Endometrial microvascular endothelial cells (primary cell): Measurements from ENCODE around the gene DPP6. TPM values are rescaled to one million over a fixed set of nuclear protein-coding genes. Genes with fewer than 3 reads are reported as not detected.

Experiments used
- in situ Hi-C: cut with HindIII; loops from 2 replicates; pipeline ENCODE4 v1.10.0; 2017; ENCODE audit warnings: low sequenced_read_pairs, low pct_unique_long_range_greater_than_20kb; ENCODE audit errors: inconsistent ontology term
- total RNA-seq: library from RNA; depleted of rRNA; stranded (reverse); fragments of >200 nt; gene quantifications from one replicate; pipeline ENCODE4 v1.2.3, GENCODE V29; 2015; ENCODE audit errors: inconsistent ontology term

DPP6 gene
- total RNA-seq, 1 donor from 2014 or later = not detected

- in situ Hi-C loops = no loop called here
Observed at GRCh38 chr7:154882931-154883474, 830.8 kb downstream of the DPP6 start.

- in situ Hi-C loops = no loop called here
Observed at GRCh38 chr7:154884348-154884920, 832.2 kb downstream of the DPP6 start.

- in situ Hi-C loops = no loop called here
Observed at GRCh38 chr7:154886591-154886990, 834.4 kb downstream of the DPP6 start.

- in situ Hi-C loops = no loop called here
Observed at GRCh38 chr7:154888690-154889089, 836.5 kb downstream of the DPP6 start.

GRCh38 chr7:154892459-154892858, 840.3 kb downstream of the DPP6 start:
- in situ Hi-C loops = no loop called here

GRCh38 chr7:154896076-154896475, 843.9 kb downstream of the DPP6 start:
- in situ Hi-C loops = no loop called here

- in situ Hi-C loops = no loop called here
Observed at GRCh38 chr7:154898973-154899855, 847.0 kb downstream of the DPP6 start.

- in situ Hi-C loops = no loop called here
Observed at GRCh38 chr7:154899862-154900261, 847.7 kb downstream of the DPP6 start.

GRCh38 chr7:154902600-154903082, 850.4 kb downstream of the DPP6 start:
- in situ Hi-C loops = no loop called here

- in situ Hi-C loops = no loop called here
Observed at GRCh38 chr7:154903083-154903731, 851.0 kb downstream of the DPP6 start.

GRCh38 chr7:154905146-154905545, 852.9 kb downstream of the DPP6 start:
- in situ Hi-C loops = no loop called here

GRCh38 chr7:154905615-154906014, 853.4 kb downstream of the DPP6 start:
- in situ Hi-C loops = no loop called here

GRCh38 chr7:154906201-154906600, 854.0 kb downstream of the DPP6 start:
- in situ Hi-C loops = no loop called here

- in situ Hi-C loops = no loop called here
Observed at GRCh38 chr7:154906736-154907355, 854.6 kb downstream of the DPP6 start.

- in situ Hi-C loops = no loop called here
Observed at GRCh38 chr7:154907651-154908620, 855.7 kb downstream of the DPP6 start.

- in situ Hi-C loops = no loop called here
Observed at GRCh38 chr7:154909241-154910105, 857.3 kb downstream of the DPP6 start.

GRCh38 chr7:154910125-154910524, 857.9 kb downstream of the DPP6 start:
- in situ Hi-C loops = no loop called here
